Duodenal mucosa (tissue), 2 donors: ENCODE data around the gene PEX11A.

Experiments used
- H3K27ac ChIP-seq: one replicate; pipeline ENCODE4 v1.7.0; 2013; ENCODE audit warnings: low read depth, low read length
- H3K27me3 ChIP-seq, 2 donors: one replicate each; pipeline ENCODE4 v1.7.0; 2013; ENCODE audit warnings: low read length in 2 of 2, control low read depth in 1 of 2; ENCODE audit not compliant: insufficient read depth in 2 of 2, control insufficient read depth in 1 of 2
- H3K36me3 ChIP-seq, 2 donors: one replicate each; pipeline ENCODE4 v1.7.0; 2013; ENCODE audit warnings: low read length in 2 of 2, control low read depth in 1 of 2; ENCODE audit not compliant: insufficient read depth in 2 of 2, control insufficient read depth in 1 of 2
- H3K4me1 ChIP-seq, 2 donors: one replicate each; pipeline ENCODE4 v1.7.0; 2013; ENCODE audit warnings: low read length in 2 of 2, control low read depth in 1 of 2; ENCODE audit not compliant: insufficient read depth in 2 of 2, control insufficient read depth in 1 of 2
- H3K4me3 ChIP-seq, 2 donors: one replicate each; pipeline ENCODE4 v1.7.0; 2013; ENCODE audit warnings: low read length in 2 of 2, low read depth in 1 of 2
- H3K9ac ChIP-seq, 2 donors: one replicate each; pipeline ENCODE4 v1.7.0; 2013; ENCODE audit warnings: low read length in 2 of 2, low read depth in 1 of 2
- H3K9me3 ChIP-seq, 2 donors: one replicate each; pipeline ENCODE4 v1.7.0; 2013; ENCODE audit warnings: low read length in 2 of 2, control low read depth in 1 of 2; ENCODE audit not compliant: control insufficient read depth in 1 of 2

PEX11A gene, protein sequence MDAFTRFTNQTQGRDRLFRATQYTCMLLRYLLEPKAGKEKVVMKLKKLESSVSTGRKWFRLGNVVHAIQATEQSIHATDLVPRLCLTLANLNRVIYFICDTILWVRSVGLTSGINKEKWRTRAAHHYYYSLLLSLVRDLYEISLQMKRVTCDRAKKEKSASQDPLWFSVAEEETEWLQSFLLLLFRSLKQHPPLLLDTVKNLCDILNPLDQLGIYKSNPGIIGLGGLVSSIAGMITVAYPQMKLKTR

DNA sequence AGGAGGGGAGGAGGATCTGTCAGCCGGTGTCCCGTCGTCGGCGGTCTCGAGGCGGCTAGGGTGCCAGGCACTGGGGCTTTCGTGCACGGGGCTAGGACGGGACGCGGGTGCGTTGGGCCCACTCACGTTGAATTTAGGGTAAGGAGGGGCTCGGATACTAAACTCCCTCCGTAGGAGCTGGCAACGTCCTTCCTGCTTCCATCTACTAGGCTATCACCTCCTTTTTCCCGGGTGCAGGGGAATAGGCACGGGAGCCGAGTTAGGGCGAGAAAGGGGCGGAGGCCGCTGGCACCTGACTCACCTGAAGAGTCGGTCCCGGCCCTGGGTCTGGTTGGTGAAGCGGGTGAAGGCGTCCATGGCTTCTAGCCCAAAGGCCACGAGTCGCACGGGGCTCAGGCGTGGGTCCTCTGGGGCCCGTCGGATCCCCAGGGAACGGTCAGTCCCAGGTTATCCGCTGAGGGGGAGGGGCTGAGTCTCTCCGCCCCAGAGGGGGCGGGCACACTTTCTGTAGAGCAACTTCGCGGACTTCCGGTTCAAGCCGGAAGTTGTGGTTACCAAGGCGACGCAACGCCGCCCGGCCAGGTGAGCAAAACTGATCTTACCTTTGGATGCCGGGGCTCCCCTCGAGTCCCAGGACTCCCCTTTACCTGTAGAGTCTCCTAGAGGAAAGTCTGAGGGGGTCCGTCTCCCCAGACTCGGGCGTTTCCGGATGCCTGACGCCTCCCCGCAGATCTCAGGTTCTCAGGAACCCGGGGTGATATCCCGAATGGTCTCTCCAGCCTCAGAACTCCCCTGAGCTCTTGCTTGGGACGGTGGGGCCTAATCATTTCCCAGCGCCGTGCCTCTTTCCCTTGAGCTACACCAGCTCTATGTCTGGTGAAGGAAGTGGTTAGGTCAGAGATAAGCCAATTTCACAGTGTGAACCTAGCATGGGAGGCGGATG lies at the start of gene PEX11A, which contains the start of gene WDR93:
PEX11A (minus strand) TSS at position 479 of the 943 bp plus-strand sequence; CDS start at position 357, 122 bp downstream.
WDR93 (plus strand) TSS at position 536 of the 943 bp plus-strand sequence. CDS start 10,936 bp downstream, outside the sequence.
- Histone ChIP-seq H3K4me1 (peaks cover 3 to 8% of the 10 kb centered on the region in 2 donors), H3K9me3 (no peaks in the 10 kb centered on the region), H3K36me3 (peaks cover 0 to 5% of the 10 kb centered on the region in 2 donors), H3K27me3 (no peaks in the 10 kb centered on the region), H3K9ac (peak within 1 kb of the TSS; percentile 88 to 89), H3K27ac (peak within 1 kb of the TSS; percentile 31), H3K4me3 (peak within 1 kb of the TSS; percentile 92 to 97)

DNA sequence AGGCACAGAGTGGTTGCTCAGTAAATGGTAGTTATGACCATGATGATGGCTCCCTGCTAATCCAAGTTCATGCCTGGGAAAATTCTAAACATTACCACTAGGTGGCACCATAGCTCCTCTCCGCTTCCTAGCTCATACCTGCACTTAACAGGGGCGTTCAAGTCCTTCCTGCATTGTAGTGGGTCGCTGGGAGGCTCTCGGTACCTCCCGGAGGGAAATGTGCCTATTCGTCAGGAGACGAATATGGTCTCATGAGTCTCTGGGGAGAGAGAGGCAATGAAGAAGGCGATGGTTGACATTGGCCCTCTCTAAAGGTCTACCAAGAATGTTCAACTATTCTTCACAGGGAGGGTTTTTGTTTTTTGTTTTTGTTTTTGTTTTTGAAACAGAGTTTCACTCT lies 49.6 kb upstream of the PEX11A start:
- Histone ChIP-seq H3K4me3 (peak overlapping the region in 1 of 2 donors; percentile 41), H3K9ac (peak overlapping the region in 1 of 2 donors; percentile 47), H3K36me3 (no peaks in the 10 kb centered on the region), H3K27me3 (no peaks in the 10 kb centered on the region), H3K27ac (no peak overlapping the region), H3K9me3 (no peaks in the 10 kb centered on the region), H3K4me1 (peaks cover 3% of the 10 kb centered on the region in 2 donors)

DNA sequence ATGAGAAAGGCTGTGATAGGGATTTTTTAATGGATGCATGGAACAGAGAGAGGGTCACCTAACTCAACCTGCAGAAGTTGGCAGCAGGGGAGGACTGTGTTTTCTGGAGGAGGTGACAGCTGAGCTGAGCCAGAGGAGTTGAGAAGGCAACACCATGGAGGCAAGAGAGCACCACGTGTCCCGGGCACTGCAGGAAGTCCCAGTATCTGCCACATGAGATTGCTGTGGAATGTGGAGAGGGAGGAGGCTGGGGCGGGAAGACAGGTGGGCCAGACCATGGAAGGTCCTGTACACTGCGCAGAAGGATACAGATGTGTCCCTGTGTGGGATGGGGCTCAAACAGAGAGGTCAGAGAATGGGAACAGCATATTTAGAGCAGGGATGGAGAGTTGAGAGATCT lies 45.2 kb upstream of the PEX11A start:
- Histone ChIP-seq H3K27me3 (no peaks in the 10 kb centered on the region), H3K4me3 (no peak overlapping the region), H3K27ac (no peak overlapping the region), H3K9ac (no peak overlapping the region), H3K36me3 (no peaks in the 10 kb centered on the region), H3K4me1 (peaks cover 3% of the 10 kb centered on the region in 2 donors), H3K9me3 (no peaks in the 10 kb centered on the region)

DNA sequence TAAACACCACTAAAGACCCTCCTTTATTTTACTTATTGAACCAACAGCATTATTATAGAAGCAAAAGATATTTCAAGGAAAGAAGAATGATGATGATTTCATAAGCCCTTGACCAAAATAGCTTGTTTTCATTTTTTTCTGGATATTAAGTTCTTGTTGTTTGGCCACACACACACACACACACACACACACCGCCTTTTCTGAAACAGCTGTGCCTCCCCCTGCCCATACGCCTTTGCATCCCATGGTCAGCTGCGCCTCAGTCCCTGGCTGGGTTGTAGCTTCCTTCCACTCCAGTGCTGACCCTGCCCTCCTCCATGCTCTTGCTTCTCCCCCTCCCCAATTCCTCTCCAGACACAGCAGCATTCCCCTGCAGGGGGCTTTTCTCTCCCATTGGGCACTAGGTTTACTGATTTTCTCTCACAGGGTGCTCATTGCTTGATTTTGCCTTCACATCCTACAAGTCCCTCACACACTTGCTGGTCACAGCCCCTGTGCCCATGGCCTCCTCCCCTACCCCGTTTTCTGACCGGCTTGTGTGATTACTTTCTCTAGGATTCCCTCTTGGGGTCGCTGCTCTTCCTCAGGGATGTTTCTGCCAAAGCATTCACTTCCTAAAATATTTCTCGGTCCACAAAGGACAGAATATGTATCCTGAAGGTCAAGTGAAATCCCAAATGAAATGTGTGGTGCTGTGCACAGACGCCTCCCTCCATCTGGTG lies 42.1 kb upstream of the PEX11A start:
- H3K4me1 ChIP-seq = no peaks in the 10 kb centered on the region
- H3K36me3 ChIP-seq = no peaks in the 10 kb centered on the region
- no peaks in the 10 kb centered on the region for H3K9me3 ChIP-seq
- no peaks in the 10 kb centered on the region for H3K27me3 ChIP-seq
- H3K27ac ChIP-seq = no peak overlapping the region
- no peak overlapping the region for H3K4me3 ChIP-seq
- no peak overlapping the region for H3K9ac ChIP-seq

DNA sequence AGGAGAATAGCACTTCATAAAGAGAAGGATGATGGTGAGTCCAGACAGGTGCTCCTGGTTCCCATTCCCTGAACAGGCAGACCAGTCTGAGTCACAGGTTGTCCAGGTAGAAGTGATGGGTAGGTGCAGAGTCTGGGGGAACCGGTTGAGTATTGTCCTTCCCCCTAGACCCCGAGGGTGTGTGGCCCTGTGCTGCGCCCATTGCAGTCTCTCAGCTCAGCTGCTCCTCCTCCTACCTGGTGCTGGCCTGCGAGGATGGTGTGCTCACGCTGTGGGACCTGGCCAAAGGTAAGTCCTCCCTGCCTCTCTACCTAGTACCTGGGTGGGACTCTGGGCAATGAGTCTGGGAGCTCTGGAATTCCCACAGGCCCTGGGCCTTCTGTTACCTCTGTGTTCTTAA lies 40.7 kb upstream of the PEX11A start:
- Histone ChIP-seq H3K4me1 (no peaks in the 10 kb centered on the region), H3K27me3 (no peaks in the 10 kb centered on the region), H3K27ac (no peak overlapping the region), H3K9ac (no peak overlapping the region), H3K36me3 (no peaks in the 10 kb centered on the region), H3K4me3 (no peak overlapping the region), H3K9me3 (no peaks in the 10 kb centered on the region)

DNA sequence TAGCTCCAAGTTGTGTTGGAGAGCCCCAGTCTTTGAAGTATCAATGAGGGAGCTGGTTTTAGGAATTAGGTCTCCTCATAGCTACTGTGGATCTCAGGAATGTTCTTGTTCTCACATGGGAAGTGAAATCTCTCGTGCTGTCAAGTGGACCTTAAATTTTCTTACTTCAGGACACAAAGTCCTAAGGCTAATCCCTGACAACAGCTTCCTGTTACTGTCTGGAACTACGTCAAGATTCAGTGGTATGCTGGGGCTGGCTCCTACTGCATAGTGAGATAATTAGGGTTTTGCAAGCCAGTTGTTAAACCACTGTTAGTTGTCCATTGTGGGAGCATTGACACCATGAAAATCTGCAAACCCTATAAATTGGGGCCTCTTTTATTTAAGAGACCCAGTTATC lies 37.7 kb upstream of the PEX11A start:
- Histone ChIP-seq H3K27me3 (no peaks in the 10 kb centered on the region), H3K4me1 (no peaks in the 10 kb centered on the region), H3K9ac (no peak overlapping the region), H3K9me3 (no peaks in the 10 kb centered on the region), H3K36me3 (no peaks in the 10 kb centered on the region), H3K27ac (no peak overlapping the region), H3K4me3 (no peak overlapping the region)

DNA sequence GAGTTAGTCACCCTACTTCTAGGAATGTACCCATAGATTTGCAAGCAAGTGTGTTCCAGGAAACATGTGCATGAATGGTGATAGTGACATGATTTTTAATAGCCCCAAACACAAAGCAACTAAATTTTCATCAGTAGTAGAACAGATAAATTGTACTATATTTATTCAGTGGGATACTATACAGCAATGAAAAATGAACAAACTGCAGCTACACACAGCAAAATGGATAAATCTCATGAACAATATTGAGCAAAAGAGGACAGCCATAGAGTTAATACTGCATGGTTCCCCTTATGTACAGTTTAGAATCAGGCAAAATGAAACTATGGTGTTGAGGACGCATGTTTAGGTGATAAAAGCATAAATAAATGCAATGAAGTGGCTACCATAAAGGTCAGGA lies 34.5 kb upstream of the PEX11A start:
- Histone ChIP-seq H3K27ac (no peak overlapping the region), H3K27me3 (no peaks in the 10 kb centered on the region), H3K36me3 (no peaks in the 10 kb centered on the region), H3K4me1 (no peaks in the 10 kb centered on the region), H3K9me3 (no peaks in the 10 kb centered on the region), H3K4me3 (no peak overlapping the region), H3K9ac (no peak overlapping the region)

DNA sequence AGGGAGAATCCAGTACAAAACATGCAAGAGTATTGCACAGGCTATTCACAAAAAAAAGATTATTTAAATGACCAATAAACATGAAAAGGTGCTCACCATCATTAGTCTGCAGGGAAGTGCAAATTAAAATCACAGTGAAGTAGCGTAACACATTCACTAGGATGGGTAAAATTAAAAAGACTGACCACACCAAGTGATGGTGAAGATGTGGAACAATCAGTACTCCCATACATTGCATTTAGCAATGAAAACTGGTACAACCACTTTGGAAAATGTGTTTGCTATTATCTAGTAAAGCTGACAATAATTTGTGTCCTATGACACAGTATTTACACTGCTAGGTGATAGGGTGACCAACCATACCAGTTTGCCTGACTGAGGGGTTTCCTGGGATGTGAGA lies 34.1 kb upstream of the PEX11A start:
- Histone ChIP-seq H3K27ac (no peak overlapping the region), H3K9me3 (no peaks in the 10 kb centered on the region), H3K9ac (no peak overlapping the region), H3K4me1 (no peaks in the 10 kb centered on the region), H3K36me3 (no peaks in the 10 kb centered on the region), H3K4me3 (no peak overlapping the region), H3K27me3 (no peaks in the 10 kb centered on the region)

DNA sequence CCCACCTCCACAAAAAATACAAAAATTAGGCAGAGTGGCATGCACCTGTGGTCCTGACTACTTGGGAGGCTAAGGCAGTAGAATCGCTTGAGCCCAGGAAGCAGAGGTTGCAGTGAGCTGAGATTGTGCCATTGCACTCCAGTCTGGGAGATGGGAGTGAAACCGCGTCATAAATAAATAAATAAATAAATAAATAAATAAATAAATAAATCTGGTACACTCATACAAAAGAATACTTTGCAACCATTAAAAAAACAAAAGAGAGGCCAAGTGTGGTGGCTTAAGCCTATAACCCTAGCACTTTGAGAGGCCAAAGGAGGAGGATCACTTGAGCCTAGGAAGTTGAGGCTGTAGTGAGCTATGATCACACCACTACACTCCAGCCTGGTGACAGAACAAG lies 32.5 kb upstream of the PEX11A start:
- H3K27me3 ChIP-seq = no peaks in the 10 kb centered on the region
- H3K9ac ChIP-seq = no peak overlapping the region
- H3K9me3 ChIP-seq = no peaks in the 10 kb centered on the region
- H3K36me3 ChIP-seq = no peaks in the 10 kb centered on the region
- H3K4me1 ChIP-seq = no peaks in the 10 kb centered on the region
- no peak overlapping the region for H3K4me3 ChIP-seq
- H3K27ac ChIP-seq = no peak overlapping the region

DNA sequence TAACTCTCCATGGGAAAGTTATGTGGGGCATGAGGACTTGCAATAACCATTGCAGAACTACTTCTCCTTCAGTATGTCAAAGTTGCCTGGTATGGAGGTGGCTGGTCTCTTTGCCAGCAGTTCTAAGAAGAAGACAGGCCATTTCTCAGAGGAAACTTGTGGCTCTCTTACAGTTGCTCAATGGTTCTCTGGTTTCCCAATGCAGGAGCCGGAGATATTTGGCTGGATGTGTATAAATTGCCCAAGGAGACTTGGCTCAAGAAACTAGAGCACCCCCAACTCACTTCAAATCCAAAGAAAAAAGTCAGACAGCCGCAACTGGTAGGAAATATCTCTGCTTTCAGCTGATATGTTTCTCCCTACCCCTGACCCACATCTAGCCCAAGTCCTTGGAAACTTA lies 24.2 kb upstream of the PEX11A start:
- no peaks in the 10 kb centered on the region for H3K4me1 ChIP-seq
- no peaks in the 10 kb centered on the region for H3K9me3 ChIP-seq
- no peaks in the 10 kb centered on the region for H3K27me3 ChIP-seq
- H3K36me3 ChIP-seq = no peaks in the 10 kb centered on the region
- H3K4me3 ChIP-seq = no peak overlapping the region
- H3K27ac ChIP-seq = no peak overlapping the region
- no peak overlapping the region for H3K9ac ChIP-seq
